GM12891 (cell line): ENCODE measurements around the gene BMP5.
"Not testable (repeated sequence)": the region's sequence is repeated elsewhere in the genome, so short reads cannot be mapped to it uniquely, and the experiment has no call there.

ENCODE experiments used
- PAX5 ChIP-seq: IDR thresholded peaks from 2 replicates; pipeline ENCODE4 v1.6.1; 2011; ENCODE audit warnings: low read length, moderate library complexity, mild to moderate bottlenecking; ENCODE audit not compliant: insufficient read depth, severe bottlenecking
- POLR2A ChIP-seq: IDR thresholded peaks from 2 replicates; pipeline ENCODE4 v1.6.1; 2011; ENCODE audit warnings: low read depth, low read length, control low read depth
- POLR2AphosphoS5 ChIP-seq: IDR thresholded peaks from 2 replicates; pipeline ENCODE4 v1.6.1; 2011; ENCODE audit warnings: low read depth, low read length, control low read depth
- POU2F2 ChIP-seq: IDR thresholded peaks from 2 replicates; pipeline ENCODE4 v1.6.1; 2011; ENCODE audit warnings: low read depth, mild to moderate bottlenecking, control low read depth, low read length, moderate library complexity
- SPI1 ChIP-seq: IDR thresholded peaks from 2 replicates; pipeline ENCODE4 v1.6.1; 2011; ENCODE audit warnings: low read depth, low read length, control low read depth

GRCh38 chr6:55909911-55910310 is 34.5 kb upstream of the BMP5 start:
- not testable (repeated sequence) for TF ChIP-seq POLR2A, POLR2AphosphoS5, POU2F2, PAX5, SPI1
